GM19025 (cell line): Measurements from ENCODE around the gene HBB.
"Not testable (repeated sequence)": the region's sequence is repeated elsewhere in the genome, so short reads cannot be mapped to it uniquely, and the experiment has no call there.

ENCODE experiments used
- ATAC-seq: cut with Tn5 transposase; IDR thresholded peaks from one replicate; pipeline ENCODE4 v1.9.1; 2021; ENCODE audit warnings: mild to moderate bottlenecking, low read depth, moderate library complexity; ENCODE audit not compliant: unreplicated experiment

The HBB gene

DNA sequence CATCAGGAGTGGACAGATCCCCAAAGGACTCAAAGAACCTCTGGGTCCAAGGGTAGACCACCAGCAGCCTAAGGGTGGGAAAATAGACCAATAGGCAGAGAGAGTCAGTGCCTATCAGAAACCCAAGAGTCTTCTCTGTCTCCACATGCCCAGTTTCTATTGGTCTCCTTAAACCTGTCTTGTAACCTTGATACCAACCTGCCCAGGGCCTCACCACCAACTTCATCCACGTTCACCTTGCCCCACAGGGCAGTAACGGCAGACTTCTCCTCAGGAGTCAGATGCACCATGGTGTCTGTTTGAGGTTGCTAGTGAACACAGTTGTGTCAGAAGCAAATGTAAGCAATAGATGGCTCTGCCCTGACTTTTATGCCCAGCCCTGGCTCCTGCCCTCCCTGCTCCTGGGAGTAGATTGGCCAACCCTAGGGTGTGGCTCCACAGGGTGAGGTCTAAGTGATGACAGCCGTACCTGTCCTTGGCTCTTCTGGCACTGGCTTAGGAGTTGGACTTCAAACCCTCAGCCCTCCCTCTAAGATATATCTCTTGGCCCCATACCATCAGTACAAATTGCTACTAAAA lies at the start of gene HBB:
Gene HBB (minus strand): TSS at position 340 of the 579 bp plus-strand sequence. CDS start 50 bp downstream, at position 290.
- ATAC-seq, result no peak

- no peak for ATAC-seq
These were observed 48.7 kb upstream of the HBB start for GRCh38 chr11:5275369-5276110.

DNA sequence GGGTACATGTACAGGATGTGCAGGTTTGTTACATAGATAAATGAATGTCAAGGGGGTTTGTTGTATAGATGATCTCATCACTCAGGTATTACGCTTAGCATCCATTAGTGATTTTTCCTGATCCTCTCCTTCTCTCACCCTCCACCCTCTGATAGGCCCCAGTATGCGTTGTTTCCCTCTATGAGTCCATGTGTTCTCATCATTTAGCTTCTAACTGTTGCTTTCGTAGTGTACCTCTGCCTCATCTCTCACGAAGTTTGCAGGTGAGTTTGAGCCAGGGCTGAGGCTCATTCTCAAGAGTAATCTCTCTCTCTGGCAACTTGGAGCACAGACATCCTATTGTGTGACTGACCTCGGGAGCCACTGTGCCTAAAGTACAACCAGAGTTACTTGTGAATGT lies 47.5 kb upstream of the HBB start:
- no peak for ATAC-seq

- no peak for ATAC-seq
These were observed 45.6 kb upstream of the HBB start for GRCh38 chr11:5272395-5273017.

DNA sequence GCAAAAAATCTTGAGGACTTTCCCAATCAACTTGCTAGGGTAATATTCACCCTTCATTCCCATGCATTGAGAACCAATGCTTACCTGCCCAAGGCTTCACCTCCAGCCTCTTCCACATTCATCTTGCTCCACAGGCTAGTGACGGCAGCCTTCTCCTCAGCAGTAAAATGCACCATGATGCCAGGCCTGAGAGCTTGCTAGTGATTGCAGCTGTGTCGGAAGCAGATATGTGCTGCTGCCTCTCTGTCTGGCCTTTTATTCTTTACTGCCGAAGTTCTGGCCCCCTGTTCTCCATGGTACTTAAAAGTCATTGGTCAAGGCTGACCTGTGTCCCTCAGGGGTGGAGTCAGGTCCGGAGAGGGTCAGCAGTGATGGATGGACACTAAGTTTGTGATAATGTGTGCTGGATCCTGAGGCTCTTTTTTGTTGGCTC lies 42.9 kb upstream of the HBB start, which contains the start of gene HBE1:
Gene HBE1 (minus strand): TSS at position 231 of the 433 bp plus-strand sequence. CDS start 55 bp downstream, at position 176.
- ATAC-seq, result no peak

DNA sequence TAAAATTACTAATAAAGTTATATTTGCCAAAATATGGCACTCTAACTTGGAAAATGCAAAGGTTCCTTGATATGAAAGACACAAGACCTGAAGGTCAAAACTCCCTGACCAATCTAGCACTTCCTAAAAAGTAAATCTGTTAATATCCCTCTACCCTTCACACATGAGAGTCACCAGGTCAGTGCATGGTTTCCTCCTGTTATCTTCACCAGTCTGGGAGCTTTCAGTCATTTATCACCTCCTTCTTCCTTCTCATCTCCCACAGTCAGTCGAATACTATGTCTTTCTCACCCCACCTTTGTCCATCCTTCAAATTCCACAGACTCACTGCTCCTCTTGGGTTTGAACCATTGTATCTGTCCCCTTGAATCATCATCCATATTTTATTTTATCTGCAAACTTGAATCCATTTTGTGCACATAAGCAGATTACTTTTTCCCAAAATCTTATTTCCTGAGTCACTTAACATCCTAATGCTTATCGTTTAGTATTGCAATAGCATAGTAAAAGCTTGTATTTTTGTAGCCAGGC lies 40.2 kb upstream of the HBB start:
- no peak for ATAC-seq

GRCh38 chr11:5266609-5267008 lies 39.7 kb upstream of the HBB start:
- ATAC-seq, result no peak

DNA sequence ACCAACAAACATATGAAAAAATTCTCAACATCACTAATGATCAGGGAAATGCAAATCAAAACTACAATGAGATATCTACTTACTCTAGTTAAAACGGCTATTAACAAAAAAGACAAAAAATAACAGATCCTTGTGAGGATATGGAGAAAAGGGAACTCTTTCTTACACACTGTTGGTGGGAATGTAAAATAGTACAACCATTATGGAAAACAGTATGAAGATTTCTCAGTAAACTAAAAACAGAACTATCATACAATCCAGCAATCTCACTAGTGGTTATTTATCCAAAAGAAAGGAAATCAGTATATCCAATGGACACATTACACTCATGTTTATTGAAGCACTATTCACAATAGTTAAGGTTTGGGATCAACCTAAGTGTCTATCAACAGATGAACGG lies 39.0 kb upstream of the HBB start:
- ATAC-seq, result no peak

GRCh38 chr11:5258543-5259262 lies 31.8 kb upstream of the HBB start:
- no peak for ATAC-seq

DNA sequence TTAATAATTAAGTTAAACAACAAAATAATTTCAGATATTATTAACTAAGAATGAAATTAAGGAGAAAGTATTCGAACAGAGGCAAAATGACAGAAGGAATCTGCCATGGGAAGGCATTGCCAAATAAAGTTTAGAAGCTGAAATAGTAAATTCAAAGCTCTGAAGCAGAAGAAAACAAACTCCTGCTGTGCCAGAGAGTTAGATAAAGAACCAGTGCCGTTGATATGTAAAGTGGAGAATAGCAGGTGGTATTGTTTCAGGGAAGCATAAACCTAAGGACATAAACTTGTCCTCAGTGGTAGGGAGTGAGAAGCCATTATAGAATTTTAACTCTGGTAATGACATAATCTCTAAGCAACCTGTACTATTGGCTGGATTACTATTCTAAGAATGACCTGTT lies 30.4 kb upstream of the HBB start:
- no peak for ATAC-seq

- ATAC-seq, result not testable (repeated sequence)
These were observed 28.0 kb upstream of the HBB start, which contains the start of gene HBG2 for GRCh38 chr11:5254646-5255413. TSS of gene HBG2 (minus strand) at chr11:5254781. CDS start at chr11:5254728, 53 bp downstream.

GRCh38 chr11:5254023-5254422 lies 27.2 kb upstream of the HBB start:
- ATAC-seq, result not testable (repeated sequence)

DNA sequence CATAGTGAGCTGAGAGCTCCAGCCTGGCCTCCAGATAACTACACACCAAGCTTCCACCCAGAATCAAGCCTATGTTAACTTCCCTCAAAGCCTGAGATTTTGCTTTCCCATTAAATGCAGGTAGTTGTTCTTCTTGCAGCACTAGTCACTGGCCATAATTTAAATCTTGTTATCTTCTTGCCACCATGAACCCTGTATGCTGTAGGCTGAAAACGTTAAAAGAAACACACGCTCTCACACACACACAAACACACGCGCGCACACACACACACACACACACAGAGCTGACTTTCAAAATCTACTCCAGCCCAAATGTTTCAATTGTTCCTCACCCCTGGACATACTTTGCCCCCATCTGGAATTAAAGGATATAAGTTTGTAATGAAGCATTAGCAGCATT lies 26.6 kb upstream of the HBB start:
- not testable (repeated sequence) for ATAC-seq

DNA sequence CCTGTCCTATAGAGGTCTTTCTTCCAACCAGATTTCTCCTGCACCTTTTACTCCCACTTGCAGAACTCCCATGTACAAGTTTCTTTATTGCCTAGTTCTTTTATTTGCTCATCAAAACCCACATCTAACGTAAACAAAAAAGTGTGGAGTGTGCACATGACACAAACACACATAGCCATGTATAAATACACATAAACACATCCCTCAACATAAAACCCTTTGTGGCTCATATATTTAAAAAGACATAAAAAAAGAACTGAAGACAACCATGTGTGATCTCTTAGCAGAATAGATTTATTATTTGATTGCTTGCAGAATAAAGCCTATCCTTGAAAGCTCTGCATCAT lies 26.0 kb upstream of the HBB start:
- ATAC-seq, result no peak

GRCh38 chr11:5252192-5252918 lies 25.5 kb upstream of the HBB start:
- ATAC-seq, result no peak

- ATAC-seq, result no peak
These were observed 24.9 kb upstream of the HBB start for GRCh38 chr11:5251746-5252145.

DNA sequence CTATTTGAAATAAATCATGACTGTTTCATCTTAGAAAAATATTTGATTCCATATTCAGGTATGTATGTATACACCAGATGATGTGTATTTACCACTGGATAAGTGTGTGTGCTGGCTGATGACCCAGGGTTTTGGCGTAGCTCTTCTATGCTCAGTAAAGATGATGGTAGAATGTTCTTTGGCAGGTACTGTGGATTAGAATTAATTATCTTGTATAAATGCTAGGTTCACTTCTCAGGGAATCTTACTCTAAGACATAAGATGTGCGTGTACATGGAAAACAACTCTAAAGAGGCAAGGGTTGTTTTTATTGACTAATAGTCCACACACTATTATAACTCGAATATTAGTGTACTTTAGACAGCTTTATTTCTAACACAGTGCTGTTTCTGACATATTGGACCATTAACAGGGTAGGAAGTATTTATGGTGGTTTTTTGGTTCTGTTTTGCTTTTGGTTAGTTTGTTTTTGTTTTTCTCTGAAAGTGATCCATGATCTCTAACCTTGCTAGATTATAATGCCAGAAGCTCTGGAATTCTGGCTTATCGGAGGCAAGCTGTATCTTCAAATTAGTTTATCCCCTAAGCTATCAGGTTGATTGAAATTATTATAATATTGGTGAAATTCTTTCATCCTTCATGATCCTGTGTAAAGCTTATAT lies 23.8 kb upstream of the HBB start:
- ATAC-seq, result no peak

DNA sequence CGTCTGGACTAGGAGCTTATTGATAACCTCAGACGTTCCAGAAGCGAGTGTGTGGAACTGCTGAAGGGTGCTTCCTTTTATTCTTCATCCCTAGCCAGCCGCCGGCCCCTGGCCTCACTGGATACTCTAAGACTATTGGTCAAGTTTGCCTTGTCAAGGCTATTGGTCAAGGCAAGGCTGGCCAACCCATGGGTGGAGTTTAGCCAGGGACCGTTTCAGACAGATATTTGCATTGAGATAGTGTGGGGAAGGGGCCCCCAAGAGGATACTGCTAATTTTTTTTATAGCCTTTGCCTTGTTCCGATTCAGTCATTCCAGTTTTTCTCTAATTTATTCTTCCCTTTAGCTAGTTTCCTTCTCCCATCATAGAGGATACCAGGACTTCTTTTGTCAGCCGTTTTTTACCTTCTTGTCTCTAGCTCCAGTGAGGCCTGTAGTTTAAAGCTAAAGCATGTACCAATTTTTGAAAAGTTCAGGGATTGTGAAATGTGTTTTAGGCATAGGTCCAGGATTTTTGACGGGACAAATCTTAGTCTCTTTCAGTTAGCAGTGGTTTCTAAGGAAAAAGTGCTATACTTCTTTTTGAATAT lies 23.0 kb upstream of the HBB start, which contains the start of gene HBG1:
Gene HBG1 (minus strand): TSS at position 51 of the 590 bp plus-strand sequence. CDS start 53 bp downstream, outside the sequence.
- not testable (repeated sequence) for ATAC-seq
